Kidney (tissue), 14 donors: ENCODE measurements around the gene DCLK1. TPM values are rescaled to one million over a fixed set of nuclear protein-coding genes. Genes with fewer than 3 reads are reported as not detected.

Experiments
- DNase-seq, 5 donors: peaks; one replicate each; pipeline ENCODE4 v3.0.0-alpha.2; 2013 to 2020
- FAIRE-seq: peaks from 2 replicates; lab custom pipeline; 2012; peaks lifted over from hg19 to GRCh38; lab: Jason Lieb, UNC
- H3K27ac ChIP-seq, 2 donors: one replicate each; pipeline ENCODE4 v1.7.0; 2013; ENCODE audit warnings: low read depth in 2 of 2, low read length in 2 of 2, inconsistent platforms in 1 of 2
- H3K27me3 ChIP-seq: one replicate; pipeline ENCODE4 v1.7.1; 2013; ENCODE audit warnings: low read length, inconsistent platforms; ENCODE audit not compliant: control insufficient read depth, insufficient read depth
- H3K36me3 ChIP-seq, 3 donors: one replicate each; pipeline versions ENCODE4 v1.7.0 to v1.7.1; 2013; ENCODE audit warnings: low read length in 3 of 3, control low read depth in 1 of 3, inconsistent platforms in 1 of 3; ENCODE audit not compliant: insufficient read depth in 3 of 3, control insufficient read depth in 2 of 3
- H3K4me1 ChIP-seq, 3 donors: one replicate each; pipeline versions ENCODE4 v1.7.0 to v1.7.1; 2013; ENCODE audit warnings: low read length in 3 of 3, inconsistent platforms in 1 of 3, low read depth in 1 of 3; ENCODE audit not compliant: control insufficient read depth in 2 of 3, insufficient read depth in 2 of 3
- H3K4me3 ChIP-seq, 3 donors: one replicate each; pipeline versions ENCODE4 v1.7.0 to v1.8.1; 2013; ENCODE audit warnings: low read length in 3 of 3, control low read depth in 1 of 3, inconsistent platforms in 1 of 3
- H3K9ac ChIP-seq, 3 donors: one replicate each; pipeline versions ENCODE4 v1.7.0 to v1.7.1; 2013; ENCODE audit warnings: low read length in 3 of 3, control low read depth in 1 of 3, inconsistent platforms in 1 of 3
- H3K9me3 ChIP-seq, 3 donors: one replicate each; pipeline versions ENCODE4 v1.7.0 to v1.7.1; 2013; ENCODE audit warnings: low read length in 3 of 3, control low read depth in 1 of 3, inconsistent platforms in 1 of 3; ENCODE audit not compliant: control insufficient read depth in 2 of 3, insufficient read depth in 1 of 3
- intact Hi-C: fragments of 100-400 bp; cut with DNase I; formaldehyde crosslinking; loops from one replicate; pipeline ENCODE4 v1.11.1; 2022
- polyA plus RNA-seq: library from polyadenylated mRNA; stranded (reverse); fragments of 350-450 nt; fragmentation: Illumina TruSeq; extraction: RNeasy Lipid Tissue Mini Kit (QIAGEN cat#74804); gene quantifications from one replicate; pipeline ENCODE4 v1.2.3, GENCODE V29; 2014; ENCODE audit warnings: low read depth, low replicate concordance; ENCODE audit not compliant: insufficient read depth
- total RNA-seq: library from RNA; stranded (reverse); fragmentation: NEBNext Ultra II Directional; extraction: Animal tissue kit (Norgen Biotek cat#: 25700); gene quantifications from one replicate; pipeline ENCODE4 v1.2.1, GENCODE V29; 2021
- TF ChIP-seq, protein P1 (sequence below): IDR thresholded peaks from 3 replicates; pipeline ENCODE4 v1.5.1; 2012; ENCODE audit warnings: mild to moderate bottlenecking, moderate library complexity, borderline replicate concordance; ENCODE audit not compliant: insufficient read depth; ENCODE audit errors: extremely low read depth
- donor health status: control.
- donor health status: control.
- donor health status: control.
- donor health status: control.
- donor health status: control.
- donor health status: DM: yes; HTN: yes; CAD: no.
- donor health status: Normal renal cell carcinoma (clear cell type).

The DCLK1 gene
- total and polyA plus RNA-seq, 2 donors from 2014 or later: 0.73 to 8.3 TPM

DNA sequence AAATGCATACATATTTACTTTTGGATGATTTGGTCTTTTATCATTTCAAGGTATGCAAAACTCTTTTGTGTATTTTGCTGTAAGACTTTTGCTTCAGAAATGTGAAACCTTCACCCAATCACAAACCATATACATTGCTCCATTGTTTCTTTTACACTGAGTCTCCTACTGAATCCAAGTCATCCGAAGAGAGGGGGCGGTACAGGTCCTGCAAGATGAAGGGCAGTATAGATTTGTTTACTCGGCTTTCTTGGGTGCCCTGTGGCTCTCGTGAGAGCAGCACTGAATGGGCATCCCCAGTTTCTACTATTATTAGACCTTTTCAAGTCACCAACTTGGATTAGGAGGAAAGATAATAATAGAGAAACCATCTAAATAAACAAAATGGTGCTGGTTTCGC, 280.6 kb downstream of the DCLK1 start:
- Histone ChIP-seq H3K9me3 (no peaks in the 10 kb centered on the region), H3K27ac (no peak overlapping the region), H3K4me1 (no peaks in the 10 kb centered on the region), H3K36me3 (no peaks in the 10 kb centered on the region), H3K9ac (no peak overlapping the region), H3K27me3 (no peaks in the 10 kb centered on the region), H3K4me3 (no peak overlapping the region)
- intact Hi-C loops: no loop called here
- TF ChIP-seq, protein P1, sequence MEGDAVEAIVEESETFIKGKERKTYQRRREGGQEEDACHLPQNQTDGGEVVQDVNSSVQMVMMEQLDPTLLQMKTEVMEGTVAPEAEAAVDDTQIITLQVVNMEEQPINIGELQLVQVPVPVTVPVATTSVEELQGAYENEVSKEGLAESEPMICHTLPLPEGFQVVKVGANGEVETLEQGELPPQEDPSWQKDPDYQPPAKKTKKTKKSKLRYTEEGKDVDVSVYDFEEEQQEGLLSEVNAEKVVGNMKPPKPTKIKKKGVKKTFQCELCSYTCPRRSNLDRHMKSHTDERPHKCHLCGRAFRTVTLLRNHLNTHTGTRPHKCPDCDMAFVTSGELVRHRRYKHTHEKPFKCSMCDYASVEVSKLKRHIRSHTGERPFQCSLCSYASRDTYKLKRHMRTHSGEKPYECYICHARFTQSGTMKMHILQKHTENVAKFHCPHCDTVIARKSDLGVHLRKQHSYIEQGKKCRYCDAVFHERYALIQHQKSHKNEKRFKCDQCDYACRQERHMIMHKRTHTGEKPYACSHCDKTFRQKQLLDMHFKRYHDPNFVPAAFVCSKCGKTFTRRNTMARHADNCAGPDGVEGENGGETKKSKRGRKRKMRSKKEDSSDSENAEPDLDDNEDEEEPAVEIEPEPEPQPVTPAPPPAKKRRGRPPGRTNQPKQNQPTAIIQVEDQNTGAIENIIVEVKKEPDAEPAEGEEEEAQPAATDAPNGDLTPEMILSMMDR: no peak
- no peak for FAIRE-seq
- DNase-seq: no peak

DNA sequence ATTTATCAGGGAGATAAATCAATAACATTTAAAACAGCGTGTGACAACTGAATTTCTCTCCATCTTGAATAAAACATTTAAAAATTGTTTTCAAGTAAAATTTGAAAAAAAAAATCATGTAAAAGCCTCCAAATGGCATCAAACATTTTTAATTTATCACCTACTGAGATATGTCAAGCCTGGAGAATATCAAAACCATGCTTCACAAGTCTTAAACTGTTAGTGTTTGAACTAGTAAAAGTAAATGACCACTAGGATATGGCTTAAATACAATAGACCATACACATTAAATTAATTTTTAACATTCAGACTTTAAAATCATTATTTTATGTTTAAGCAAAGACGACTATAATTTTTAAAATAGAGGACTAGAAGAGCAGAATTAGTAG, 281.9 kb downstream of the DCLK1 start:
- FAIRE-seq (no peak), DNase-seq (no peak)
- no peak overlapping the region for H3K4me3 ChIP-seq
- intact Hi-C loops: no loop called here
- no peaks in the 10 kb centered on the region for H3K27me3 ChIP-seq
- H3K27ac ChIP-seq: no peak overlapping the region
- H3K4me1 ChIP-seq: no peaks in the 10 kb centered on the region
- H3K9me3 ChIP-seq: no peaks in the 10 kb centered on the region
- no peak overlapping the region for H3K9ac ChIP-seq
- no peaks in the 10 kb centered on the region for H3K36me3 ChIP-seq
- TF ChIP-seq, protein P1: no peak

DNA sequence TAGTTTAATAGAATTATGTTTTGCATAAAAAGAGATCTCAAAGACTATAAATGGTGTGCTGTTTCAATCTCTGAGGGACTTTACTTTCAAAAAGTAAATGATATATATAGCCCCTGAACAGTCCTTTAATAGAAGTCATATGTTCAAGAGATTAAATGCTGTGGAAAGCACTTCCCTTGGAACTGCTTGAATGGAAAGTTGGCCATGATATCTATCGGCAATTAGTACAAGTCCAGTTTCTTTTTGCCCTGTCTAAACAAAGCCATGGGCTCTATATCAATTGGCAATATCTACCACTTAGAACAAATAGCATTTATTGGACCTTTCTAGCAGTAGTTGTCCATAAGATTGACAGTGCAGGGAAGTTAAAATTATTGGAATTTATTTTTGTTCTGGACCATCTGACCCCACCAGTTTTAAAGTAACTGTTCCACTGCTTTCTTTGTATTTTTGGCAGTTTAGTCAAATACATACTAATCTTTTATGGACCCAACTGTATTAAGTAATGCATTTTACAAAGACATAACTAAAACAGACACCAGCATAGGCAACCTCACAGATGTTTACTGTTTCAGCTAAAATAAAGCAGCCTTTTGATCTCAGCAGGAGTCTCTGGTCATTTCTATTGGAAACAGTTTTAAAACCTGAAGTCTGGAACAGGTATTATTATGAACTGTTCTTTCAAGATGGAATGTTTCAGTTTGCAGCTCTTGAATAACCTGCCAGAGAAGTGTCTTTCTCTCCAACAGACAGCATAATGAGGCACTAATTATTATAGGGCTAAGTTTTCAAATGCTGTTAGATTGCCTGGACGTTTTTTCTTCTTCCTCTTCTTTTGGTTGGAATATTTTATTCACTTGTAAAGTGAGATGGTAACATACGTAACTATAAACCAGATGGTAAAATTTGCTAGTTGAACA, 282.6 kb downstream of the DCLK1 start:
- Histone ChIP-seq H3K27ac (no peak overlapping the region), H3K27me3 (no peaks in the 10 kb centered on the region), H3K4me1 (no peaks in the 10 kb centered on the region), H3K4me3 (no peak overlapping the region), H3K9me3 (no peaks in the 10 kb centered on the region), H3K9ac (no peak overlapping the region), H3K36me3 (no peaks in the 10 kb centered on the region)
- FAIRE-seq (no peak), DNase-seq (peak in 1 of 5 donors; percentile 36)
- TF ChIP-seq, protein P1: no peak
- intact Hi-C loops: no loop called here
